SH-SY5Y (cell line): ENCODE results near the gene FAM174A.

ENCODE experiments used
- GATA2 ChIP-seq: IDR thresholded peaks from 2 replicates; pipeline ENCODE4 v1.6.1; 2011; ENCODE audit warnings: mild to moderate bottlenecking, low read depth, low read length
- GATA3 ChIP-seq: IDR thresholded peaks from 2 replicates; pipeline ENCODE4 v1.6.1; 2011; ENCODE audit warnings: low read depth, mild to moderate bottlenecking, low read length, moderate library complexity

DNA sequence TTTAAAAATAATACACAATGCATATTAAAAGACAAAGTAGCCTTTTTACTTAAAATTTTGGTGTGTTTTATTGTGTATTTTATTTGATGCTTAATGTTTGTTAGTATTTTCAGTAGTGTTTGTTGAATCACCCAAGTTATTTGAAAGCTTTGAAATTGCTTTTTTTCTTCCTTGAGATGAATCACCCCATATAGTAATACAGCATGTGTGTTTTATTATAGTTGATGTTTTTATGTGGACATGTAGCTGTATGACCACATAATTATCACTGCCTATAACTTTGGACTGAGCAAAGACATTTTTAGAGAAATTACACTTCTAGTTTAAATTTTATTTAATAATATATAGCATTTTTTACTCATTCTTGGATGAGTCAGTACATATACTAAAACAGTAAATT is 18.0 kb downstream of the FAM174A start:
- no peak for TF ChIP-seq GATA2
- TF ChIP-seq GATA3 = no peak
